HG03108 (cell line): ENCODE measurements around the gene SAT1.
A peak's percentile ranks its signal among the peaks of the same experiment; 100 is the strongest.
"Not testable (repeated sequence)": the region's sequence is repeated elsewhere in the genome, so short reads cannot be mapped to it uniquely, and the experiment has no call there.

ENCODE experiments used
- ATAC-seq: cut with Tn5 transposase; IDR thresholded peaks from one replicate; pipeline ENCODE4 v1.9.1; 2021; ENCODE audit warnings: moderate library complexity; ENCODE audit not compliant: unreplicated experiment

The SAT1 gene

DNA sequence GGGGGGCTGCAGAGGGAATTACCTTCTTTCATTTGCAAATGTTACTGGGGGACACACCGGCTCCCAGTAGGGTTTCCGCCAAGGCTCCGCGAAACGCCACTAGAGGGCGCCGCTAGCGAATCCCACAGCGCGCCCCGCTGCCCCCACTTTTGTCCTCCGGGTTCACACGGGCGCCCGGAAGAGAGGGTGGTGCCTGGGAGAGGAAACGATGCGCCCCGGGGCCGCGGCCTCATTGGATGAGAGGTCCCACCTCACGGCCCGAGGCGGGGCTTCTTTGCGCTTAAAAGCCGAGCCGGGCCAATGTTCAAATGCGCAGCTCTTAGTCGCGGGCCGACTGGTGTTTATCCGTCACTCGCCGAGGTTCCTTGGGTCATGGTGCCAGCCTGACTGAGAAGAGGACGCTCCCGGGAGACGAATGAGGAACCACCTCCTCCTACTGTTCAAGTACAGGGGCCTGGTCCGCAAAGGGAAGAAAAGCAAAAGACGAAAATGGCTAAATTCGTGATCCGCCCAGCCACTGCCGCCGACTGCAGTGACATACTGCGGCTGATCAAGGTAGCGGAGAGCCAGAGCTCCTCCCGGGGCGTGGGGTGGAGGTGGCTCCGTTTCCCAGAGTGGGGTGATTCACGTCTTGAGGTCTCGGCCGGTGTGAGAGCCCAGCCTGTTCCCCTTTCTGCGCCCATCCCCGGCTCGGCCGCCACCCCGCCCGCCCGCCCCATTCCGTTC, at the start of gene SAT1:
Gene SAT1 (plus strand): TSS at position 311 of the 726 bp plus-strand sequence. CDS start 179 bp downstream, at position 490.
- ATAC-seq, result peak; percentile 73

DNA sequence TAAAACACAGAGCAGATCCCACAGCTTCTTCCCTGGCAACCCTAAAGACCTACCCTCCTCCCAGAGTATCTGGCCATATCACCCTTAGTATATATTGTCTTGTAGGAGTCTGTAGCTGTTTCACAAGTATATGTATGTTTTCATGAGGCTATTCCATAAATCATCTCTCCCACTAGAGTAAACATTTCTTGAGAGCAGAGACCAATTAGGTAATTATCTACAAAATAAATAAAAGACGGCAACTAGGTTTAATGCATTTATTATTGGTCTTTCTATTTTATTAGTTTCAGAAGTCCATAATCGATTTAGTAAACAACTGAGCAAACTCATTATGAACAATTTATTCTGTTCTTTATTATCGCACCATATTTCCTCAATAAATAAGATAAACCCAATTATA, 46.9 kb upstream of the SAT1 start:
- ATAC-seq, result no peak

- no peak for ATAC-seq
Observed at GRCh38 chrX:23737413-23737812, 45.6 kb upstream of the SAT1 start.

DNA sequence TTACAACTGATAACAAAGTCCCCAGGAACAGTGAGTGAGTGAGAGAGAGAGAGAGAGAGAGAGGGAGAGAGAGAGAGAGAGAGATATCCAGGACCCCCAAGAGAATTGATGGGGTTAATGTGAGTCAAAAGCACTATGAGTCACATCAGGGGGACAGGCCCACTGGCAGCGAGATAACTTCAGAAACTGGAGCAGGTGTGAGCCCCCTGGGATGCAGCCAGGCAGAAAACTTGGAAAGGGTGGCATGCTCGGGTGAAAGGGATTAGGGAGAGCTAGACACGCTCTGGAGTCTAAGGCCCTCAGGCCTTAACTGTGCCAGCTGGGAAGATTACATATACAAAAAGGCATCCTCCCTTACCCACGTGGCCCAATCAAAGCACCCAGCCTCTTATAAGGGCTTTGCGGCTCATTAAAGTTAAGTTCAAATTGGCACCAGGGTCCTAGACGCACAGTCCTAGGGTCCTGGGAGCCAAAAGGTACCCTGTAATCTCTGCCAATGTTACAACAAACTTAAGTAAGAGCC, 40.7 kb upstream of the SAT1 start:
- ATAC-seq, result peak; percentile 6

GRCh38 chrX:23742697-23743622, 40.0 kb upstream of the SAT1 start, which contains the start of gene ACOT9:
Gene ACOT9, minus strand, starts transcription at chrX:23743276. Its CDS starts 132 bp downstream, at chrX:23743144.
- ATAC-seq, result peak; percentile 95

DNA sequence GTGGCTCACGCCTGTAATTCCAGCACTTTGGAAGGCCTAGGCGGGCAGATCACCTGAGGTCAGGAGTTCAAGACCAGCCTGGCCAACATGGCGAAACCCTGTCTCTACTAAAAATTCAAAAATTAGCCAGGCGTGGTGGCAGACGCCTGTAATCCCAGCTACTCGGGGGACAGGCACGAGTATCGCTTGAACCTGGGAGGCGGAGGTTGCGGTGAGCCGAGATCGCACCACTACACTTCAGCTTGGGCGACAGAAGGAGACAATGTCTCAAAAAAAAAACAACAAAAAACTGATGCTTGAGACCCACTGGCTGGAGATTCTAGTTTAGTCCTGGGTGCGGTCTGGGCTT, 39.4 kb upstream of the SAT1 start:
- ATAC-seq, result not testable (repeated sequence)

GRCh38 chrX:23745786-23746185, 37.2 kb upstream of the SAT1 start:
- no peak for ATAC-seq

- ATAC-seq, result no peak
Observed at GRCh38 chrX:23749129-23749528, 33.8 kb upstream of the SAT1 start.

GRCh38 chrX:23749576-23749975, 33.4 kb upstream of the SAT1 start:
- no peak for ATAC-seq

DNA sequence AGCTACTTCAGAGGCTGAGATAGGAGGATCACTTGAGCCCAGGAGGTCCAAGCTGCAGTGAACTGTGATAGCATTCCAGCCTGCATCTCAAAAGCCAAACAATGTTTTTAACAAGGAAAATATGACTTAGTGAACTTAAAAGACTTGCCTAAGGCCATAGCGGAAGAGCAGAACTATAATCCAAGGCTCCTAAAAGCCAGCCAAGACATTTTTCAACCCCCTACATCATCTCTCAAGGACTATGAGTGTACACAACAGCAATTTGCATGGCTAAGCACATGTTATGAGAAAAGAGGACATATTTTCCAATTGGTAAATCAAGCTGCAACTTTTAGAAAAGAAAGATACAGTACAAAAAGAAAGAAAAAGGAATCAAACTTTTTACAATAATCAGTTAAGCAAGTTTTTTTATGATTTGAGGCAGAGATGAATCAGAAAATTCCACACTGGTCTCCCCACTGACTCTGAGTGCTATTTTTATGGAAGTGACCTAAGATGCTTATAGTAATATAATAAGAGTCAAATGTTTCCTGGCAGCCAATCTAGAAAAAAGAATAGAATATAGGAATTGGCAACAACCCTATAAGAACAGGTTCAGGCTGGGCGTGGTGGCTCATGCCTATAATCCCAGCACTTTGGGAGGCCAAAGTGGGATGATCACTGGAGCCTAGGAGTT, 30.1 kb upstream of the SAT1 start:
- no peak for ATAC-seq

DNA sequence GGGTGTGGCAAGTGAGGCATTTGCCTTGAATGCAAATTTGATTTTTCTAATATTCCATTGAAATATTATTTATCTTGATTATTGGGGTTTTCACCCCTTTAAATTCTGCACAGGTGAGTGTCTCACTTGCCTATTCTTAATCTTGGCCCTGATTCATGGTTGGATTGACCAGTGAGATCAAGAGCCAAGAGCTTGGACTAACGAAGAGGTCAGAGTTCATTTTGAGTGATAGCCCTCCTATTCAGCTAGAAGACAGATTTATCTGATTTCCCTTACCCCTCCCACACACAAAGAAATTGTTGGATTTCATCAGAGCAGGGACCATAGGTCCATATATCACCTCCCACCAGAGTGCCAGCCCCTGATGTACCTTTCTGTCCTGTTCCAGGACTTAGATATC, 28.3 kb upstream of the SAT1 start:
- ATAC-seq, result no peak

- ATAC-seq, result peak; percentile 76
Observed at GRCh38 chrX:23756165-23756564, 26.8 kb upstream of the SAT1 start.

DNA sequence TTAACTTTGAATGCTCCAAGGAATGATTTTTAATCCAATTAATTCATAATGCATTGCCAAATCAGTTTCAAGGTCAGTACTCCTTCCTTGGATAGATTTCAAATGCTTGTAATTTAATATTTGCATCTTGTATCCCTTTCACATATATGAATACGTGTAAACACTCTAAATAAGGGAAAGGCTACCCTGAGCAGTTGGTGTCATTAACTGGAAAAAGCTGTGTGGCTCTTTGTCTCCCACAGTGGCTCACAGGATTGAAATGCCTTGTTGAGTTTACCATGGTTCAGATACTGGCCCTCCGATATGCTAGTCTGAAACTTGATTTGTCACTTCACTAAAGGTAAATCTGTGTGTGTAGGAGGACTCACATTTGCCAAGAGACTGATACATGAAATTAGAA, 23.2 kb upstream of the SAT1 start:
- no peak for ATAC-seq

DNA sequence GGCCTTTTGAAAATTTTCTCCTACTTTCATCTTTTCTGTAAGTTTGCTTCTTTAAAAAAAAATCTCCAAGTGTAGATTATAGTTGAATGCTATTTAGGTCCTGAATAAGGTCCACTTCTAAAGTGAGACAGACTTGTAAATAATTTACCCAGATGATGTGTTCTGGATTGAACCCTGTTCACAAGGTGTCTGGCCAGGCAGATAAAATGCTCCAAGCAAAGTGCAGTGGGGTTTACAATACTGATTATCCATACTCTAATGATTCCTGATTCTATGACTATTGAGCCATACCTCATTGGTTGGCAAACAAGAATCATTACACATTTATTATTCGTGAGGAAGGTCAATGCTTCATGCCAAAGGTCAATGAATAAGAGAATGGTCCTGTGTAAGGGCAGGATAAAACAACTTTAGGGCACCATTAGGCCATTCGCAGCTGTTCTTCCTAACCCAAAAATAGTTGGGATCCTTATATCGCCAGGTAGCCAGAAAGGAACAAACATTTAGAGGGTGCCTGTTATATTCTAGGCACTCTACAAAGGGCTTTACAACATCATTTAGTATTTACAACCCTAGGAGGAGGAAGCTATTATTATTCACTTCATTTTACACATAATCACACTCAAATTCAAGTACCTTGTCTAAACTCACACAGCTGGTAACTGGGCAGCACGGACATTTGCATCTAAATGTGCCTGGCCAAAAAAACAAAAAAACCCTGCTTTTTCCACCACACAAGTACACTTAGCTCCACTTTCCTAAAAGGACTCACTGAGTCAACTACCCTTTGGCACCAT, 18.6 kb upstream of the SAT1 start:
- no peak for ATAC-seq

GRCh38 chrX:23765449-23765848, 17.5 kb upstream of the SAT1 start:
- ATAC-seq, result no peak

- no peak for ATAC-seq
Observed at GRCh38 chrX:23765868-23766267, 17.1 kb upstream of the SAT1 start.

DNA sequence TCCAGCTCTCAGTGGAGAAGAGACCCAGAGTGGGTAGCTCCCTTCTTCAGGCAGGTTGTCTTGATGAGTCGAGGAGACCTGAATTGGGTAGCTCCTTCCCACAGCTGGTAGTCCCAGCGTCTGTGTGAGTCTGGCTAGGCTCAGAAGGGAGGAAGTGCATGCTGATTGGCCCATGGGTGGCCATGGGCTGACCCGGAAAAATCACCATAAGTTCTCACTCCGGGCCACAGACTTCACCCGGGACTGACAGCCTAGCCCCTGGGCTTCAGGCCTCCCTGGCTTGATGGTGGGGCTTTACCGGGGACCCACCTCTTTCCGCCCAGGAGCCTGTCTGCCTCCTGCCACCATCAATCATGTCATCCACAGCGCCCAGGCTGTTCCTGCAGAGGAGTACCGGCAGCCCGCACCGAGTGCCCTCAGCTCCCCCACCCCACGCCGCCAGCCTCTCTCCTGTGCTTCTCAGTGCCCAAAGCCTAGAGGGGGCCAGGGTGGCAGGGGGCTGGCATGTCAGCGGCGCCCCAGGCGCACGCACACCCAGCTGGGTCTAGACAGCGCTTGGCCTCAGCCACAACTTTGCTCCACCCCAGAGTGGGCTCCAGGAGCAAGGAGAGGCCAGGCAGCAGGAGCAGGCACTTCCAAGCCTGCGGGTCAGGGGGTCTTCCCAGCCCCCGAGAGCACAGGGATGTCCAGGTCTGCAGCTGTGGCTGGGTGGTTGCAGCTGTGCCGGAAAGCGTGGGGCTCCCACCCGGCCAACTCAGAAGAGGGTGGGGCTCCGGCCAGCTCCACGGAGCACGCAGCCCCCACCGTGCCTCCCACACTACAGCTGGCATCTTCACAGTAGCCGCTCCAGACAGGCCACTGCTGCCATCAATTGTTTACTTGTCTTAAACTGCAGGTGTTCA, 16.1 kb upstream of the SAT1 start:
- no peak for ATAC-seq

DNA sequence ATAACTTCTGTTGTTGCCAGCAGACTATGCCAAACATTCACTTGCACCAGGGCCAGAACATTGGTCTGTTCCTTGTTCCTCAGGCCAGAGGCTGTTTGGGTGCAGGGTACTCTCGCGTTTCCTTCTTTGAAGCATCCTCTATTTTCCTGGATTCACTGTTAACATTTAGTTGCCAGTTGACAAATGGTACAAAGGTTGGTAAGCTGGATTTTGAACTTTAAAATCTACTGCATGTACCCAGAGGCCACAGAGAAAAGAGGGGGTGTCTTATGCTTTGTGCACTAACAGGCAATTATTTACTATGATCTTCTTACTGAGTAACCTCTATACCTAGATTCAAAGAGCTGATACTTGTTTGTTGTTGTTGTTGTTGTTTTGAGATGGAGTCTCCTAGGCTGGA, 12.8 kb upstream of the SAT1 start:
- ATAC-seq, result no peak

GRCh38 chrX:23771086-23771485, 11.9 kb upstream of the SAT1 start:
- ATAC-seq, result not testable (repeated sequence)
